ENCODE measurements around the gene GATAD2A. TPM values are rescaled to one million over a fixed set of nuclear protein-coding genes. Genes with fewer than 3 reads are reported as not detected.

Gene GATAD2A
- total RNA-seq, 1 donor: 44.5 TPM

DNA sequence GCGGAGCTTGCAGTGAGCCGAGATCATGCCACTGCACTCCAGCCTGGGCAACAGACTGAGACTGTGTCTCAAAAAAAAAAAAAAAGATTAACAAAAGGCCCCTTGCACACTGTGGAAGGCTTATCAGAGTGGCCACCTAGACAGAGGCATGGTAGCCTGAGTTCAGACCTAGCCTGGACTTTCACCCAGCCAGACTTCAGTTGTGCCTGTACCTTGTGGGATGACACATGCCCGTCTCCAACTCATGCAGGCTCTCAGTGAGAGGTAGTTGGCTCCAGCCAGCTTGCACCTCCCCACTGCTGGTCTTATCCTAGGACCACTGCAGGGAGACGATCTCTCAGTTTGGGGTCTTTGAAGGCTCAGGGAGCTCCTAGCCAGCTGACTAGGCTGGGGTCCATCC lies 52.2 kb downstream of the GATAD2A start:
- DNase-seq (ENCODE audit: low read depth): no peak
- TF ChIP-seq CTCF (IDR thresholded peaks at IDR 0.05; ENCODE audit: insufficient read depth, low read depth, low read length): no peak
- no peak overlapping the region for H3K4me3 ChIP-seq (ENCODE audit: low read depth, low read length)

DNA sequence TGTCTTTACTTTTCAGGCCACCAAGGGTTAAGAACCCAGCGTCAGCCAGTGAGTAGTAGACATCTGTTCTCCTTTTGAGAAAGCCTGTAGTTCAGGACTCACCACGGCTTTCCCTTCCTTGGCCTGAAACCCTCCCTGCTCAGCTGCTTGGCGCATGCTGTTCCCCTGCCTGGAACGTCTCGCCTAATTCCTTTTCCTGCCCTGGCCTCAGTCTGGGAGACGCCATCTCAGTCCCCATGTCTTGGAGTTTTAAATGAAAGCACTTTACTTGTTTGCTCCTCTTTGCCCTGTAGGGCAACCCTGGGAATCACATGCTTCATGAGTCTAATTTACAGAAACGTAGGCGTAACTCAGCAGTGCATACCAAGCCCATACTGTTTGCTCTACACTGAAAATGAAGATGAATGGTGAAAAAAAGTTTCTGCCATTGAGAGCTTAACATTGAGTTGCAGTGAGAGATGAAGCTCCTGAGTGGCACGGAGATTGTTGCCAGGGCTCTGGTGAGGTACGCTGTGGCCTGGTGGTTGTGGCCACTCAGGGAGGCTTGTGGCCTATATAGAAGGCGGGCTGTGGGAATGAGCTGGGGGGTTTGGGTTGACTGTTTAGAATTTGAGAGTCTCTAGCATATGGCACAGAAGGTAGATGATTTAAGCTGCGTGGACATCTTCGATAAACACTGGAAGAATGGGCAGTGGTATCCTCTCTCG lies 52.8 kb downstream of the GATAD2A start:
- no peak for DNase-seq (ENCODE audit: low read depth)
- TF ChIP-seq CTCF (IDR thresholded peaks at IDR 0.05; ENCODE audit: insufficient read depth, low read depth, low read length): no peak
- H3K4me3 ChIP-seq (ENCODE audit: low read depth, low read length): no peak overlapping the region

- peak; percentile 84 for DNase-seq (ENCODE audit: low read depth)
- peak overlapping the region; percentile 18 for H3K4me3 ChIP-seq (ENCODE audit: low read depth, low read length)
- TF ChIP-seq CTCF (IDR thresholded peaks at IDR 0.05; ENCODE audit: insufficient read depth, low read depth, low read length): no peak
Measured at GRCh38 chr19:19459073-19459472, 53.6 kb downstream of the GATAD2A start.

DNA sequence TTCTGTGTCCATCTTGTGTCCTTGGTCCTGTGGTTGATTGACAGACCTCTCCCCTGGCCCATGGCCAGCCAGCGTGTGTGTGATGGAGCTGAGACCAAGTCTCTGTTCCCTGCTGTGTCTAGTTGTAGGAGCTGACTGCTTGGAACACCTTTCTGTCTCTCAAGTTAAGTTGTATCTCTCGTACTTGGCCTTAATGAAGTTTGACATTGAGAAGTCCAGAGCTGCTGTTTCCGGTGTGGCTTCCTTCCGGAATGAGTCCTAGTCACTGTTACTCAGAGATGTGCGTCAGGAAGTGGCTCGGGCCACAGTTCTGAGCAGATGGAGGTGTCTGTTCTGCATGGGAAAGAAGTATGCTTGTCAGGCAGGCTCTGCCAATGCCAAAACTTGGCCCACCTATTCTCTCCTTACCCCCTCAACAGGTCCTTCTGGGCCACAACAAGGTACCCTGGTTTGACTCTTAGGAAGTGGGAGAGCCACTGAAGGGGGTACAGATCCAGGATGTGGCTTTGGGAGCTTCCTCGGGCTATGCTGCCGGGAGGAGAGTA lies 54.3 kb downstream of the GATAD2A start:
- peak; percentile 75 for DNase-seq (ENCODE audit: low read depth)
- no peak for TF ChIP-seq CTCF (IDR thresholded peaks at IDR 0.05; ENCODE audit: insufficient read depth, low read depth, low read length)
- no peak overlapping the region for H3K4me3 ChIP-seq (ENCODE audit: low read depth, low read length)

DNA sequence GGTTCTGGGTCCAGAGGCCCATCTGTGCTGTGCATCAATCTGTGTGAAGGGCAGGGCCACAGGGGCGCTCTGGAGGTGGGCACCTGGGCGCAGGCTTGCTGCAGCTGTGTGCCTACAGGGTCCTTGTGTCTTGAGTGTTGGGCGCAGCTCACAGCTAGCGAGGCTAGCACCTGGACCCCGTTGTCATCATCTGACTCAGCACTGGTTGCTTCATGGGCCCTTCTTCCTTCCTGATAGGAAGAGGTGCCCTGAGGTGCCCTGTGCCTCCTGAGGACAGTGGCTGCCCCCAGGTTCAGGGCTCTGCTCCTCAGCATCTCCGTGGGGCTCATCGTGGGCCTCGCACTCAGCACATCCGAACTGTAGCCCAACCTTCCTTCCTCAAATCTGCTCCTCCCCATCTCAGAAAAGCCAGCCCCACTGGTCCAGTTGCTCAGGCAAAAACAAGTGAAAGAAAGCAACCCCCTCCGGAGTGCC lies 54.8 kb downstream of the GATAD2A start:
- no peak for TF ChIP-seq CTCF (IDR thresholded peaks at IDR 0.05; ENCODE audit: insufficient read depth, low read depth, low read length)
- no peak for DNase-seq (ENCODE audit: low read depth)
- no peak overlapping the region for H3K4me3 ChIP-seq (ENCODE audit: low read depth, low read length)

GRCh38 chr19:19460761-19461265 lies 55.3 kb downstream of the GATAD2A start:
- DNase-seq (ENCODE audit: low read depth): peak; percentile 63
- H3K4me3 ChIP-seq (ENCODE audit: low read depth, low read length): no peak overlapping the region
- no peak for TF ChIP-seq CTCF (IDR thresholded peaks at IDR 0.05; ENCODE audit: insufficient read depth, low read depth, low read length)

Data from fibroblast of villous mesenchyme (primary cell).